Activated CD8-positive, alpha-beta memory T cell treated with anti-CD3 and anti-CD28 coated beads, Interleukin-2, amount 50 U/mL, for 48 hours (primary cell): ENCODE measurements around the gene DERL2.

ENCODE experiments used
- DNase-seq: peaks from one replicate; pipeline ENCODE4 v3.0.0-alpha.2; 2020

DERL2 gene

DNA sequence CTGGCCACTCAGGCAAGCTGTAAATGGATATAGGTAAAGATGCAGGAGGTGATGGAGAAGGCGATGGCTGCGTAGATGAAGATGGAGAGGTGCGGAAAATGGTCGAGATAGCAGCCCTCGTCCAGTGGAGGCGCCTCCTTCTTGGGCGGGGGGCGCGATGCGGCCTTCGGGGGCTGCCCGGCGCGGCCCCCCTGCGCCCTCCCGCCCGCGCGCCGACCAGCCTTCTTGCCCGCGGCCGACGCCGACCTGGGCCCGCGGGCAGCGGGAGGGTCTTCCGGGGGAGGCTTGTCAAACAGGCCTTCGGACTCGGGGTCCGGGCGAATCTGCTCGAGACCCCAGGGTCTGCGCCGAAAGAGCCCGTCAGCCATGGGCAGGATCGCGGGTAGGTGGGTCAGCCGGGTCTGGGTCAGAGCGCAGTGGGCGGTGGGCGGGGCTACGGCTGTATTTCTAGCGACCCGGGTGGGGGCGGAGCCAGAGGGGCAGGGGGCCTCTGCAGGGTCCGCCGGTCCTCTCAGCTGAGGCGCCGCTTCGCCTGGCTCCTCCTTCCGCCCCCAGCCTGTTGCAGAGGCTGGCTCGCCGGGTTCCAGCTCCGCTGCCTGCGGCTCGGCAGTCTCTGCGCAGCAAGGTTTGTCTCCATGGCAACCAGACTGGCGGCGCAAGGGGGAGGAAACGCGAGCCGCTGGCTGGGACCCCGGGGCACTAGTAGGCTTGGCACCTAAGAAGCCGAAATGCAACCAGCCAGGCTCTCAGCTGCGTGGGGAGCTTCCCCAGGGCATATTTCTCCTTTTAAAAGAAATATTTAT lies 14.8 kb upstream of the DERL2 start:
- DNase-seq, result peak; percentile 86

DNA sequence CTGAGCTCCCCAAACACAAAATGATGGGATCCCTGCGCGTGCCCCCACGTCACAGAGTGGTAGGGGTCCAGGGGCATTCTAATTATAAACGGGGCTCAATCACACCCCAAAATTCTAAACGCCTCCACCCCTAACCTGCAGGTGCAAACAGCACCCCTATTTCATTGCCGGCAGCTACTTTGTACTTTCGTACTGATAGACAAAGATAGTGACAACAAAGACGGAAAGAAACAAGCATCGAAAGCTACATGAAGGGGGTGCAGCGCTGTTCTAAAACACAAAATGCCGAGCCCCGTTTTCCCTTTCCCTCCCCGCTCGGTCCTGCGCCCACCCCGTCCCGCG lies 14.2 kb upstream of the DERL2 start:
- no peak for DNase-seq

DNA sequence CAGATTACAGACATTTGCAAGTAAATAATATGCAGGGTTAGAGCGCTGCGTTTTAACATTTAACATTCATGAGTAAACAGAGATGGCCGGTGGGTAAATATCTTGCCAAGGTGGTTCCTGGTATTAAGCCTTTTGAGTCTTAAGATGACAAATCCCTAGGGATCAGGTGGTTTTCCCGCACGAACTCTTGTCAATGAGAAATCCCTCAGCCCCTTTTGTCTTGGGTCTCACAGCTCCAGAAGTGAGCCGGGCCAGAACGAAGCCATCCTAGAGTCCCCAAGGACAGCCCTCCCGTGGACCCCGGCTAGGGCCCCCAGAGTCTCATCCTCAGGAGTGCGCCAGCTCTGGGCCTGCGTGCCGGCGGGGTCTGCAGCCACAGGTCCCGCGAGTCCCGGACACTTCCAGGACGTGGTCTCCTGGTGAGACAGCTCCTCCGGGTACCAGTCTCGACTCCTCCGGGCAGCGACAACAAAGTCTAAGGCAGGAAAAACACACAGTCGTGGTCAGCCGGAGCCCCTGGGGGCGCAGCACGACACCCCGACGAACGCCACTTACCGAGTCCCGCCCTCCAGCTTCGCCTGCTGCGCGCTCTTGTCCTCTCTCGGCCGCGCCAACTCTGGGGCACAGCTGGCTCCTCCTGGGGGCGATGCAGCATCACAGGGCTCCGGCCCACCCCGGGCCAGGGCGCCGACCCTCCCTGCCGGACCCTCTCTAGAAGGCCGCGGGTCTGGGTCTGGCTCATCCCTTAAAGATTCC lies 13.7 kb upstream of the DERL2 start:
- no peak for DNase-seq

DNA sequence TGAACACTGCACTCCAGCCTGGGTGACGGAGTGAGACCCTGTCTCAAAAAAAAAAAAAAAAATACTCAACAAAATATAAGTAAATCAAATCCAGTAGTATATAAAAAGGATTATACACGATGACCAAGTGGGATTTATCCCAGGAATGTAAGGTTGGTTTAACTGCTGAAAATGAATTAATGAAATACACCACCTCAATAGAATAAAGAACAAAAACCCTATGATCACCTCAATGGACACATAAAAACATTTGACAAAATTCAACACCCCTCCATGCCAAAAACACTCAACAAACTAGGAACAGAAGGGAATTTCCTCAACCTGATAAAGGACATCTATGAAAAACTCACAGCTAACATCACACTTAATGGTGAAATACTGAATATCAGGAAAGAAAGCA lies 7.0 kb upstream of the DERL2 start:
- no peak for DNase-seq

DNA sequence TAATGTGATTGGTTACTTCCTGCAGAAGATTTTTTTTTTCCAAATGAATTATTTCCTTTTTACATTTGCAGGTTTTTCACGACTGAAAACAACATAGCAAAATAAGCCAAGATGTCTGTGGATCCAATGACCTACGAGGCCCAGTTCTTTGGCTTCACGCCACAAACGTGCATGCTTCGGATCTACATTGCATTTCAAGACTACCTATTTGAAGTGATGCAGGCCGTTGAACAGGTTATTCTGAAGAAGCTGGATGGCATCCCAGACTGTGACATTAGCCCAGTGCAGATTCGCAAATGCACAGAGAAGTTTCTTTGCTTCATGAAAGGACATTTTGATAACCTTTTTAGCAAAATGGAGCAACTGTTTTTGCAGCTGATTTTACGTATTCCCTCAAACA lies 2.8 kb upstream of the DERL2 start:
- no peak for DNase-seq

DNA sequence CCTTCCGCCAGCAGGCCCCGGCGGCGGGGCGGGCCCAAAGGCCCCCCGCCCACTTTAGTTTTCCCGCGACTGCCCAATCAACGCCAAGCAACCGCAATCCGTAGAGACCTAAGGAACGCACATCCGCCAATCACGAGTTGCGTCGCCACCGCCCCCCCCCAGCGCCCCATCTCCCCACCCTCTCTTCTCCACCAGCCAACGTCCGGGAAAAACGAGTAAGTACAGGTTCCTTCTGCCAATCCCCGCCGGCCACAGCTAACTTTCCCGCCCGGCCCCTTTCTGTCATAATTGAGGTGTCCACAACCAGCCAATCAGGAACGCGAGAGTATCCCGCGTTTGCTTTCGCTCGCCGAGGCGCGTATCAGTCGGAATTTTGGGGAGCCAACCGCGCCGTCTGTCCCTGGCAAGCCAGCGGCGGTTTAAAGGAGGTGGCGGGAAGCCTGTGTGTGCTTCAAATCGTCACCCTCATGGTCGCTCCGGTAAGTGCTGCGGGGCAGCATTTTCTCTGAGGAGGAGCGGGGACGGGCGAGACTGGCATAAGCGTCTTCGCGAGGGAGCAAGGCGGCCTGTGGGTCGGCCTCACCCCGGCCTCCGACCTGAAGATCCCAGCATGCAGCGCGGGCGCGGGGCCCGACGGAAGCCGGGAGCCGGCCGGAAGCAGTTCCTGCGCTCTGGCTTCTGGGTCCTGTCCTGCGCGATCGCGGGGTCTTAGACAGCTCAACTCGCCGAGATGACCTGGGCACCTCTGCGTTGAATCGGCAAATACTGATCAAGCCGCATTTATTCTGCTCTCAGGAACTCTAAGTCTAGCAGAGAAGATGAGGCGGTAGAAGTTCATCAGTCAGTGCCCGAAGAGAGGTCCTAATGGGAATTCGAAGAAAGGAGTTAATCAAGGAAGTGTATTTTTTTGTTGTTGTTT lies 487 bp upstream of the DERL2 start, which contains the start of gene MIS12:
MIS12 (plus strand) TSS at position 361 of the 919 bp plus-strand sequence. CDS start 2,297 bp downstream, outside the sequence.
- DNase-seq, result peak; percentile 94

DNA sequence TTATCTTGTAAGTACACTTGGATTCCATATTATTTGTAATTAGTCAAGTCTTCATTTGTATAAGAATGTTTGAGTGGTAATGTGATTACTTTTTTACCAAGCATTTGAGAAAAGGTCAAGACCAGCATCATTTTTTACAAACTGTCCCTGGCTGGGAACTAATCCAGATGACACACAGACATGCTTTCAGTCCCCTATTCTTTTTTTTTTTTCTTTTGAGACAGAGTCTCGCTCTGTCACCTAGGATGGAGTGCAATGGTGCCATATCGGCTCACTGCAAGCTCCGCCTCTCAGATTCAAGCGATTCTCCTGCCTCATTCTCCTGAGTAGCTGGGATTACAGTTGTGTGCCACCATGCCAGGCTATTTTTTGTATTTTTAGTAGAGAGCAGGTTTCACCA lies 4.5 kb downstream of the DERL2 start:
- no peak for DNase-seq

DNA sequence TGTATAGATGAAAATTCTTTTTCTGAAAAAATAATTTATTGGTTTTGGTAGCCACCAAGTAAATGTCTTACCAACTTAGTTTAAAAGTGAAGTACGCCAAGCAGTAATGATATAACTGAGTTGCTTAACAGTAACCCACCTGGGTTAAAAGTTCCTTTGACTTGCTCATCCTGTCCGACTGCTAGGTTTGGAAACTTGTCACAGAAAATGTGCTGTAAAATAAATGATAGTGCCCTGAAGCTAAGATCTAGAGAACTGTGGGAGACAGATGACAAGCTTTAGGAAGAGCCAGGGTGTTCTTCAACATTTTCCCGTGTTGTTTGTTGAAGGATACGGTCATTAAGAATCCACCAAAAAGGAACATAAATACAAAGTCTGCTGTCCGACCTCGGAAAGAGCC lies 5.0 kb downstream of the DERL2 start:
- DNase-seq, result no peak

DNA sequence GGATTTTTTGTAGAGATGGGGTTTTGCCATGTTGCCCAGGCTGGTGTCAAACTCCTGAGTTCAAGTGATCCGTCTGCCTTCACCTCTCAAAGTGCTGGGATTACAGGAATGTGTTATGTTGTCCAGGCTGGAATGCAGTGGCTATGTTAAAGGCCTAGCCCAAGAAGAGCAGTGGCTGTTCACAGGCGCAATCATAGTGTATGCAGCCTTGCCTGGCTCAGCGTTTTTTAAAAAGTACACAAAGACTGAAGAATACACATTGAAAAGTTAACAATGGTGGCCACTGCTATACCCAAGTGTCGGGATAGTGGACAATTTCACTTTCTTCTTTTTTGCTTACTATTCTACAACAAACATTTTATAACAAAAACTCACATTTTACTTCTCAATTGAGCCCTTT lies 7.0 kb downstream of the DERL2 start:
- DNase-seq, result no peak

DNA sequence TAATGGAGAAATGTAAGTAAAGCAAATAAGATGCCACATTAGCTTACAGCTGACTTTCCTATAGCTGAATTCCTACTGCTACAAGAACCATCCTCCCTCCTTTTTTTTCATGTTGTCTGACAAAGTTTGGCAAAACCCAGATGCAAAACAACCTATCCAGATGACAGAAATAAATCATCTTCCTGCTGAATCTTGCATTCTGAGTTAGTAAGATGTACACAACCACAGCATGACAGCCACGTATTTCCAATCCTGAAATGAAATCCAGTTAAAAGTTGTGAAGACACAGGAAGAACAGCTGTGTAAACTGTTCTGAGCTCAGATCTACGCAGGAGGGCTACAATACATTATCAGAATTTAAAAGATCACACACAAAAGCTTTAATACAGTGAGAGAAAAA lies 12.1 kb downstream of the DERL2 start:
- DNase-seq, result no peak

DNA sequence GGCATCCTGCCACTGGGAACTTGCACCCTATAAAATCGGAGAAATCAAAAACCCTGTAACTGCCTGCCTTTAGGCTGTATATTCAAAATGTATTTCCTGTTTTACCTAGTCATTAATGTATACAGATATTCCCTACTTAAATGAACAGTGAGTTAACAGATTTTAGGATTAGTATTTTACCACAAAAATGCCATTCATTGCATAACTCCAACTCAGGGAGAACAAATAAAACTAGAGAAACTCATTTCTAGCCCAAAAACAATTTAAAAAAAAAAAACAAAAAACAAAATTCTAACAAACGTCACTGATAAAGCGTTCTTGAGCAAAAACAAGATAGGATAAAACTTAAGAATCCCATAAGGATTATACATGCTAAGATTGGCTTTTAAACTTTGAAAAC lies 13.5 kb downstream of the DERL2 start:
- no peak for DNase-seq

DNA sequence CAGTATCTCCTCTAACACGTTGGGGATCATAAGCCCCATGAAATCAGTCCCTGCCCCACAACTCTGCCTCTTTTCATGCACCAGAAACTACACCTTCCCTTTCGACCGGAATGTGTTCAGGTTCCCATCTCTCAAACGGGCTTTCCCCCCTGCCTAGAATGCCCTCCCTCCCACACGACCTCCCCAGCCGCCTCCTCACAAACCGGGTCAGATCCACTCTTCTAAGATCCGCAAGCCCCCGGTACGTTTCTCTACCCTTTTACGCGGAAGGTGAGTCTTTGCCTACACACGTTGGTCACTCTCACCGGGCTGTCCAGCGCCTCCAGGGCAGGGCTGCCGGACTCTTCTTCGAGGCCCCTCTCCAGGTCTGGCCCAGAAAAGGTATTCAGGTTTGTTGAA lies 17.9 kb downstream of the DERL2 start:
- DNase-seq, result no peak

DNA sequence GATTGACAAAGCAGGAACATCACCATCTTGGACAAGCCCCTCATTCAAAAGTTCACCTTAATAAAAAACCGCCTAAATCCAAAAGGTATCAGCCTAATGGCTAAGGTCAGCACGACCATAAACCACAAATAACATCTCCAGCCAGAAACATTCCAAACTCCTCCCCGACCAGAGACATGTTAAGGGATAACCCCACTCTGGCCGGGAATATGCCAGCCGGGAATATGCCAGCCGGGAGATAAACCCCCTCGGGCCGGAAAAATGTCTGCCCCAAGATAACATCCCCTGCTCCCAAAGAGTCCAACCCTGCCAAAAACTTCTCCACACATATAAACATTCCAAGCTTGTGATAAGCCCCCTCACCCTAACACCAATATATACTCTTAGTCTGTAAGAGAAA lies 18.6 kb downstream of the DERL2 start:
- no peak for DNase-seq

DNA sequence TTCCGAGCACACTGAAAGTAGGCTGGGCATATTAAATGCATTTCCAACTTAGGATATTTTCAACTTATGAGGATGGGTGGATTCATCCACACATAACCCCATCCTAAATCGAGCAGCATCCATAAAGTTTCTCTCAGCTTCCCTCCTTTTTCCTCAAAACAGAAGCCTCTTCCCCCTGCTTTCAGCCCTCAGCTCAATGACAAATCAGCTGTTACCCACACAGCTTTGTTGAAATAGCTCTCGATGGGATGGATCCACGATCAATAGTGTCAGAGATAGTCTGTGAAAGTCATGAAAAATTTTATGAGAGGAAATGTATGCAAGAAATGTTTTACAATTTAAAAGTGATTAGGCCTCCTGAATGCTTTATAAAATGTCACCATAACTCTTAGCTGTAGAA lies 19.7 kb downstream of the DERL2 start:
- DNase-seq, result no peak

DNA sequence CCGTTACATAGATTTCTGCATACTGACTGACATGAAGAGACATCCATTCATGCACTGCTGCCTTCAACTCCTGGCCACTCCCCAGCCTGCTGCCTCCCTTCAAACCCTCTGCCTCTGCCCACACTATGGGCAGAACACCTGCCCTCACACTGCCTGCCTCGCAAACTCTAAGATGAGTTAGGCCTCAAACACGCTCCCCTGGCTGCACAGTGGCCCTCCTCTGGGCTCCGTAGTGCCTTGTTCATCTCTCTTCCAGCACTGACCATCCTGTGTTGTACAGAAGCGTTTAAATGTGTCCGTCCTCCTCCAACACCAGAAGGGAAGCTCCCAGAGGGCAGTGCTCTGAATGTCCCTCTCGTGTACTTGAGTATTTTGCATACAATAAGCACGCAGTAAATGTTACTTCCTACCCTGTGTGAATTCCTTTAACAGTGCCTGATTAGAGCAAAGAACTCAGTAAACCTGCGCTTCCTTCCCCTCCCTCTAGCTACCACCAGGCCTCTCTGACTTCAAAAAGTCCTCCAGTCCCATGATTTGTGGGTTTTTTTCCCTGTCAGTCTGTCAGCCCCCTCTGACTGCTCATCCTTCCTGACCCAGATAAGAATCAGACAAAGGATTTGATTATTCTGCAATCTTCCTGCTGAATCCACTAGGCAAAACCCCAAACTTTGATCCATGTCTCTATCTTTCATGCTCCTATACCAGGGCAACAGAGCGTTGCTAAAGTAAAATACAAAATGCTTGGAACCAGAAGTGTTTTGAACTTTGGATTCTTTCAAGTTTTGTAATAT lies 21.1 kb downstream of the DERL2 start:
- no peak for DNase-seq

DNA sequence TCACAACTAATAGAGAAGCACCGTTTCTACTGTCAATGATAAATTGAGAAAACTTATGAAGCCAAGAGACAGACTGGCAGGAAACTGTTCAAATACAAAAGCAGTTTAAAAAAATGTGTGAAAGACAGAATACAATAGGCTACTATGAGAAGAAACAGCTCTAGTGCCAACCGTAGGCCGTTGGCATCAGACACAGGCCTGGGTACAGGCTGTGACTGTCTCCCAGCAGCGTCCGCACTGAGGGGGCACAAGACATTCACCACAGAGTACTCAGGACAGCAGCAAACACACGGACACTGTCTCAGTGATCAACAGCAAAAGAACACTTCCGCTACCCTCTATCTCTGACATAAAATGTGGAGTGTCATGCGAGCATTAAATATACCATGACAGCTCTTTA lies 39.2 kb downstream of the DERL2 start:
- no peak for DNase-seq

DNA sequence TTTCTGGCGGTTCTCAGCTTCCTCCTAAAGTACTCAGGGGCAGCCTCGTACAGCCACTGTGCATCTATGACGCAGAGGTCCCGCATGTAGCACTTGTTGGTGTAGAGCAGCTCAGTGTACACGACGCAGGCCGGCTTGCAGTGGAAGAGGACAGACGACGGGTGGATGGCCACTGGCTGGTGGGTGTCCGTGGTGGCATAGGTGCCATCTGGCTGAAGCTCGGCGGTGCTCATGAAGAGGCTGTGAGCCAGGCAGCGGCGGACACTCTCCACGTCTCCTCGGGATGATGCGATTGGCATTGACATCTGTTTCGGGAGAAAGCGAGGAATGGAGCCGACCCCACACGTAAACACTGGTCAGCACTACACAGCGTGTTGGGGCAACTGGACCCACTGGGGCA lies 41.8 kb downstream of the DERL2 start:
- no peak for DNase-seq

DNA sequence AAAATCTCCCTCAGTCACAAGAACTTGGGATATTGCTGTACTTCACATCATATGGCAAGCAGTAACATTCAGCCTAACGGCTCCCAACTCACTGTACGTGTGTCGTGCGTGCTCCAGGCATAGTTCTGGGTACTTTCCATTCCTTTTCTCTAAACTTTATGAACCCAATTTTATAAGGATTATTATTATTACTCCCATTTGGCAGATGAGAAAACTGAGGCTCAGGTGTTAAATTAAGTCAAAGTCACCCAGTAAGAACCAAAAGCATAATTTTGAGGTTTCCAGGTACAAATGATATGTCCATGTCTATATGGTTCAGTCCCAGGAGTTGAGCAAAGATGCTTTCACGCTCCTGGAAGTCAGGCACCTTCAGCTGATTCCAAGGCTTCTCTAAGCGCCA lies 42.2 kb downstream of the DERL2 start:
- DNase-seq, result no peak

DNA sequence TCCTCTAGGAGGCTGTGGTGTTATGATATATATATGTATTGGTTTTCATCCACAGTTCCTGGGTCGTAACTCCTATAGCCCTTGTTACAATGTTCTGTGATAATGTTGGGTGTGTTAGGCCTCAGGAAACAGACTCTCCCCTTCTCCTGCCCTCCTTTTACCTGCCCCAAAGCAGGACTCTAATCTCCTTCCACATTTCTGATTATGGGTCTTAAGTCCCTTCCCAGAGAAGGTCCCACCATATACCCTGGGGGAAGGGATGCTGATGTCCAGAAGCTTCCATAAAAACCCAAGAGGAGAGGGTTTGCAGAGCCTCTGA lies 46.6 kb downstream of the DERL2 start:
- no peak for DNase-seq

DNA sequence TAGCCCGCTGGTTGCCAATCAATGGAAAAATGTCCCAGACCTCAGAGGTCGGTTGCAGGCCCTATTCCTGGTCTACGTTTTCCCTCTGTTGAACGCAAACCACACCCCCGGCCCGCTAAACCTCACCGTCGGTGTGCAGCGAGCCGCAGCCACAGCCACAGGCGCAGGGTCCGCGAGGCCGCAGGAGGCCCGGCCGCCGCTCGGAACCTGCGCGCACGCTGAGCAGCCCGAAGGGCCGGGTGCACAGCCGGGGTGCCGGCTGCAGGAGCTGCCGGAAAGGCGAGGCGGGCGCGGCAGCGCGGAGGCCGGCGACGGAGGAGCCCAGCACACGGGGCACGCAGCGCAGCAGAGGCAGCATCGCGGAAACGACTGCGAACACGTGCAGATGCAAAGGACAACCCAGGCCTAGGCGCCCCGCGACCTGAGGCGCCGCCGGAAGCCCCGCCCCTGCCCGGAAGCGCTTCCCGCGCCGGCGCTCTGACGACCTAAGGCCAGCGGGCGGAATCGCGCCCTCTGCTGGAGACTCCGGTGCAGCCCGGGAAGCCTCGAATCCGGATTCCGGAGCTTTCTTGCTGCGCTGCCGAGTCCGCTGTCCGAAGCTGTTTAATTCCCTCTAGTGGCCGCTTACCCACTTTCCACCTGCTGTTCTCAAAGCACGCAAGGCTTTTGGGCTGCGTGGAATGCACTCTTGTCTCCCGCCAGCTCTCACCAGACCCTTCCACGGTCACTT lies 47.1 kb downstream of the DERL2 start, which contains the start of gene C1QBP:
C1QBP (minus strand) TSS at position 440 of the 730 bp plus-strand sequence; CDS start at position 358, 82 bp downstream.
- DNase-seq, result peak; percentile 98

DNA sequence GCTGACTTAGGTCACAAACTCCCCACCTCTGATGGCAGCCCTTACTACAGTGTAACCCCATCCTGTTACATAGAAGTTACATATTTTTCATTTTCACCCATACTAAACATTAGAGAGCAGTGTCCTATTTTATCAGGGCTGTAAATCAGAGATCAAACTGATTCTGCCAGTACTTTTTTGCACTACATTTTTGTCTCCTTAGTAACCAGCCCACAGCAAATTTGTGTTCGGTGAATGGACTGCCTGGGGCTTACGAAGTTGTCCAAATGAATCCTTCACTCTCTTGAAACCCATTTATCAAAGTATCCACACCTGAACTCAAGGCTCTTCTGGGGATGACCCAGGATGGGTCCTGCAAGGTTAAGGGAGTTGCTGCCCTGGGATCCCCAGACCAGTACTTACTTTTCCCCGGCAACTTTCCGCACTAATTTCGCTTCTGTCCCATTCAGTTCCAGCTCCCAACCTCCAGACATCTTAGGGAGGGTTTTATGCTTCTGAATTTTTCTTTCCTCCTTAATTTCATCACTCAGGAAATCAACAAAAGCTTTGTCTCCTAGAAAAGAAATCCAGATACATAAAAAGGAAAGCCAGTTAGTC lies 48.2 kb downstream of the DERL2 start:
- DNase-seq, result no peak
